DOHH2 (cell line): Measurements from ENCODE around the gene CAMK2D.
A peak's percentile ranks its signal among the peaks of the same experiment; 100 is the strongest.

Source experiments
- H3F3A ChIP-seq: fragments of 200-600 bp; sonication (generic), shearing (Covaris generic); 2 replicates; pipeline ENCODE4 v1.6.0; 2016; ENCODE audit warnings: antibody characterized with exemption, mild to moderate bottlenecking; ENCODE audit not compliant: control insufficient read depth, insufficient read depth
- H3K27ac ChIP-seq: fragments of 200-600 bp; sonication (generic); 2 replicates; pipeline ENCODE4 v1.5.1; 2014; ENCODE audit warnings: low read depth, mild to moderate bottlenecking, low read length, moderate library complexity
- H3K27me3 ChIP-seq: fragments of 200-600 bp; sonication (generic); 2 replicates; pipeline ENCODE4 v1.6.1; 2014; ENCODE audit warnings: mild to moderate bottlenecking, low read length, mixed read lengths; ENCODE audit not compliant: control insufficient read depth
- H3K36me3 ChIP-seq: fragments of 200-600 bp; sonication (generic); 2 replicates; pipeline ENCODE4 v1.6.1; 2014; ENCODE audit warnings: mild to moderate bottlenecking, low read length, moderate library complexity, mixed read lengths; ENCODE audit not compliant: control insufficient read depth
- H3K4me1 ChIP-seq: fragments of 200-600 bp; sonication (generic); 2 replicates; pipeline ENCODE4 v1.6.1; 2014; ENCODE audit warnings: mild to moderate bottlenecking, low read length, mixed read lengths; ENCODE audit not compliant: control insufficient read depth
- H3K4me2 ChIP-seq: fragments of 200-600 bp; sonication (generic); 2 replicates; pipeline ENCODE4 v1.6.0; 2014; ENCODE audit warnings: mild to moderate bottlenecking, low read length, moderate library complexity
- H3K4me3 ChIP-seq: fragments of 200-600 bp; sonication (generic); 2 replicates; pipeline ENCODE4 v1.5.1; 2014; ENCODE audit warnings: mild to moderate bottlenecking, low read length, mixed read lengths
- H3K79me2 ChIP-seq: fragments of 200-600 bp; sonication (generic); 2 replicates; pipeline ENCODE4 v1.6.1; 2014; ENCODE audit warnings: mild to moderate bottlenecking, low read length, mixed read lengths; ENCODE audit not compliant: control insufficient read depth
- H3K9me2 ChIP-seq: fragments of 200-600 bp; sonication (generic); replicated peaks from 2 replicates; pipeline ENCODE4 v1.6.1; 2014; ENCODE audit warnings: mild to moderate bottlenecking, low read length, mixed read lengths; ENCODE audit not compliant: control insufficient read depth
- H3K9me3 ChIP-seq: fragments of 200-600 bp; sonication (generic); 2 replicates; pipeline ENCODE4 v1.6.1; 2014; ENCODE audit warnings: antibody characterized with exemption, low read length, mixed read lengths; ENCODE audit not compliant: control insufficient read depth, insufficient read depth
- H4K20me1 ChIP-seq: fragments of 200-600 bp; sonication (generic); 2 replicates; pipeline ENCODE4 v1.6.0; 2014; ENCODE audit warnings: low read depth, mild to moderate bottlenecking, antibody characterized with exemption, low read length, moderate library complexity; ENCODE audit not compliant: control insufficient read depth, insufficient read depth
- CTCF ChIP-seq: fragments of 200-600 bp; sonication (generic); IDR thresholded peaks from one replicate; pipeline ENCODE4 v1.5.1; 2014; ENCODE audit warnings: antibody characterized with exemption, mild to moderate bottlenecking, low read depth, low read length; ENCODE audit not compliant: poor library complexity, severe bottlenecking
- EZH2phosphoT487 ChIP-seq: fragments of 200-600 bp; sonication (generic); IDR thresholded peaks from 2 replicates; pipeline ENCODE4 v1.6.1; 2017; ENCODE audit warnings: borderline replicate concordance, mild to moderate bottlenecking, antibody characterized with exemption, low read length, moderate library complexity, mixed read lengths

The CAMK2D gene

DNA sequence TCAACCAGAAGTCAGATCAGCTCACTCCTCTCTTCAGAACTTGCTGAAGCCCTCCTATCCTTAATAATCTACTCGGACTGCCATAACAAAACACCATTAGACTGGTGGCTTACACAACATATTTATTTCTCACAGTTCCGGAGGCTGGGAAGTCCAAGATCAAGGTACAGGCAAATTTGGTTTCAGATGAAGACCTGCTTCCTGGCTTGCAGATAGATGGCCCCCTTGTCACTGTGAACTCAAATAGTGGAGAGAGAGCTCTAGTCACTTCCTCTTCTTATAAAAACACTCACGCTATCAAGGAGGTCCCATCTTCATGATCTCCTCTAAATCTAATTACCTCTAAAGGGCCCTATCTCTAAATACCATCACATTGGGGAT lies 125.1 kb downstream of the CAMK2D start:
- Histone ChIP-seq H3K4me3 (peak overlapping the region; percentile 70), H3K9me3 (no peaks in the 10 kb centered on the region), H3F3A (peaks cover 50% of the 10 kb centered on the region), H3K4me2 (peak overlapping the region; percentile 92), H3K27me3 (no peaks in the 10 kb centered on the region), H4K20me1 (no peaks in the 10 kb centered on the region), H3K79me2 (peaks cover 74% of the 10 kb centered on the region), H3K36me3 (peaks cover 43% of the 10 kb centered on the region), H3K27ac (peak overlapping the region; percentile 97), H3K9me2 (no peaks in the 10 kb centered on the region), H3K4me1 (peaks cover 98% of the 10 kb centered on the region)
- TF ChIP-seq CTCF (peak; percentile 70), EZH2phosphoT487 (no peak)

DNA sequence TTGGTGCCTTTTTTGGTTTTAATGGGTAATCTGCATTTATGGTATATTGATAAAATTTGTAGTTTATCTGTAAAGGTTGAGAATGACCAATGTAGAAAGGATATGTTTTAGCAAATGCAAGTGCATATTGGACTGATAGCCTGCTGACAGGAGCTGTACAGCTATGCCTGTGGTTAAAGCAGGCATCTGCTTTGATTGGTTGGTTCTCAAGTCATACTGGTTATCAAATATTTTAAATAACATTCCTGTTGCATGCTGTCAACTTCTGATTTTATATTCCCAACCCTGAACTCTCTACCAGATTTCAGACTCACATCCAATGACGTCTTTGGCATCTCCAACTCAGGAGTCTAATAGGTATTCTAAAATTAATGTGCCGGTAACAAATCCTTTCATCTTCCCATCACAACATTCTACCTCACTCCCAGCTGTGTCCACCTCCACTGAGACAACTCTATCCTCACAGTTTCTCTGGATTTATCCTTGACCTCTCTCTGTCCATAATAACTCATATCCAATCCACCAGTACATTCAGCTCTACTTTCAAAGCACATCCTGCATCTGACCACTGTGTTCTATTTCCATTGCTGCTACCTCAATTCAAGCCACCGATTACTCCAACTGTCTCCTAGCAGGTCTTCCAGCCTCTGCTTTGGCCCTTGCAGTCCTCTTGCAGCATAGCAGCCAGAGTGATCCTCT lies 125.7 kb downstream of the CAMK2D start:
- H3K9me3 ChIP-seq, result no peaks in the 10 kb centered on the region
- H3K9me2 ChIP-seq, result no peaks in the 10 kb centered on the region
- H3F3A ChIP-seq, result peaks cover 46% of the 10 kb centered on the region
- H3K27me3 ChIP-seq, result no peaks in the 10 kb centered on the region
- peaks cover 79% of the 10 kb centered on the region for H3K79me2 ChIP-seq
- peaks cover 98% of the 10 kb centered on the region for H3K4me1 ChIP-seq
- H3K36me3 ChIP-seq, result peaks cover 46% of the 10 kb centered on the region
- peak overlapping the region; percentile 92 for H3K4me2 ChIP-seq
- no peaks in the 10 kb centered on the region for H4K20me1 ChIP-seq
- H3K27ac ChIP-seq, result peak overlapping the region; percentile 97
- H3K4me3 ChIP-seq, result peak overlapping the region; percentile 70
- no peak for TF ChIP-seq CTCF

DNA sequence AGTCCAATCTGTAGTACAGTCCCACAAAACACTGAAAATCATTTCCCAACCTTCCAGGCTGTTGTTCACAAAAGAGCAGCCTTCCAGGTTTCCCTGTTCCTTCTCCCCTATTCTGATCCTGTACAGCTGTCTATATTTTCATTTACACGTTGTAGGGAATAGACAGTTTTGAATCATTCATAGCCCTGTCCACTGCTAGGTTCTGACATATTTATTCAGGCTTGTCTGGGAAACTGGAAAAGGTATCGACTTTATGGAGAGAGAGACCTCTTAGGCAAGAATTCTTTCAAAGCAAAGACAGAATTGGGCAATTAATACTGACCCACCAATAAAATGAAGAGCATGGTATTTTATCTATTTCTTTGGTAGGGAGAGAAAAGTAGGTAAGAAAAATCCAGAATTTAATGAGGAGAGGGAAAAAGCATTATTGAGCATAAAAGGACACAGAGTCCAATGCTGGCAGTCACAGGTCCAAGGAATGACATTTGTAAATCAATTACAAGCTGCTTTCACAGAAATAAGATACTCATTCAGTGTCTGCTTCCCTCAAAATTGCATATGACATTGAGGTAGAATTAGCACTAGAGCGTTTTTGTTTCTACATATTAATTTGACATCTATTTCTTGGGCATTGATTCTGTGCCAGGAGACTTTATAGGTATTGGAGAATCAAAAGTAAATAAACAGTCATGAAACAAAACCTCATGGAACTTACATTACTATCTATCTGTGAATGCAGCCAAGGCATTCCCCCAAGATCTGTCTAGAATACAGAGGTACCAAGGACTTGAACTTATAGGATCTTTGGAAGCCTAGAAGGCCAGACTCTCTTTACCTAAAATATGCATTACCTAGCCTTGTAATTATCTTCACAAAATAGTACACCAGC lies 127.2 kb downstream of the CAMK2D start:
- Histone ChIP-seq H3K4me2 (no peak overlapping the region), H3K27me3 (no peaks in the 10 kb centered on the region), H3K79me2 (peaks cover 80% of the 10 kb centered on the region), H3K4me3 (no peak overlapping the region), H3K36me3 (peaks cover 42% of the 10 kb centered on the region), H3K4me1 (peaks cover 97% of the 10 kb centered on the region), H4K20me1 (no peaks in the 10 kb centered on the region), H3K27ac (no peak overlapping the region), H3K9me3 (no peaks in the 10 kb centered on the region), H3F3A (peaks cover 34% of the 10 kb centered on the region), H3K9me2 (no peaks in the 10 kb centered on the region)
- TF ChIP-seq CTCF, result no peak
- TF ChIP-seq EZH2phosphoT487, result no peak
